CMK (cell line): ENCODE measurements around the gene MICAL2.

Experiments
- DNase-seq: peaks from one replicate; pipeline ENCODE4 v3.0.0-alpha.2; 2010; ENCODE audit warnings: low read depth

Gene MICAL2

GRCh38 chr11:12155696-12156095 lies 45.3 kb downstream of the MICAL2 start:
- no peak for DNase-seq

GRCh38 chr11:12156301-12157140 lies 46.1 kb downstream of the MICAL2 start:
- no peak for DNase-seq

GRCh38 chr11:12157241-12157661 lies 46.9 kb downstream of the MICAL2 start:
- DNase-seq: no peak

GRCh38 chr11:12158909-12159308 lies 48.5 kb downstream of the MICAL2 start:
- no peak for DNase-seq

GRCh38 chr11:12159351-12160099 lies 49.1 kb downstream of the MICAL2 start:
- no peak for DNase-seq

- no peak for DNase-seq
Measured at GRCh38 chr11:12160231-12160630, 49.8 kb downstream of the MICAL2 start.

GRCh38 chr11:12160680-12161079 lies 50.3 kb downstream of the MICAL2 start:
- no peak for DNase-seq

- no peak for DNase-seq
Measured at GRCh38 chr11:12161137-12161536, 50.7 kb downstream of the MICAL2 start.

GRCh38 chr11:12161603-12162350 lies 51.4 kb downstream of the MICAL2 start:
- DNase-seq: no peak

GRCh38 chr11:12162652-12163051 lies 52.3 kb downstream of the MICAL2 start:
- no peak for DNase-seq

GRCh38 chr11:12163181-12163941 lies 53.0 kb downstream of the MICAL2 start:
- DNase-seq: no peak

GRCh38 chr11:12164061-12165014 lies 53.9 kb downstream of the MICAL2 start:
- DNase-seq: no peak

GRCh38 chr11:12165237-12165875 lies 55.0 kb downstream of the MICAL2 start:
- no peak for DNase-seq

GRCh38 chr11:12166299-12167060 lies 56.1 kb downstream of the MICAL2 start:
- no peak for DNase-seq

- DNase-seq: no peak
Measured at GRCh38 chr11:12167061-12168000, 56.9 kb downstream of the MICAL2 start.

- DNase-seq: no peak
Measured at GRCh38 chr11:12168114-12168513, 57.7 kb downstream of the MICAL2 start.

- DNase-seq: no peak
Measured at GRCh38 chr11:12169822-12170221, 59.4 kb downstream of the MICAL2 start.

- DNase-seq: no peak
Measured at GRCh38 chr11:12170501-12170900, 60.1 kb downstream of the MICAL2 start.
